22Rv1 (cell line): ENCODE measurements around the gene WHRN.

Experiments
- H3K27ac ChIP-seq: fragments of 450-650 bp; 2 replicates; pipeline ENCODE4 v1.5.1; 2017
- ZFX ChIP-seq: fragments of 450-650 bp; IDR thresholded peaks from 2 replicates; pipeline ENCODE4 v1.6.1; 2017; ENCODE audit warnings: antibody characterized with exemption, borderline replicate concordance
- TF ChIP-seq, protein P1 (sequence below): fragments of 450-650 bp; IDR thresholded peaks from 2 replicates; pipeline ENCODE4 v1.5.1; 2017; ENCODE audit warnings: mild to moderate bottlenecking

WHRN gene

DNA sequence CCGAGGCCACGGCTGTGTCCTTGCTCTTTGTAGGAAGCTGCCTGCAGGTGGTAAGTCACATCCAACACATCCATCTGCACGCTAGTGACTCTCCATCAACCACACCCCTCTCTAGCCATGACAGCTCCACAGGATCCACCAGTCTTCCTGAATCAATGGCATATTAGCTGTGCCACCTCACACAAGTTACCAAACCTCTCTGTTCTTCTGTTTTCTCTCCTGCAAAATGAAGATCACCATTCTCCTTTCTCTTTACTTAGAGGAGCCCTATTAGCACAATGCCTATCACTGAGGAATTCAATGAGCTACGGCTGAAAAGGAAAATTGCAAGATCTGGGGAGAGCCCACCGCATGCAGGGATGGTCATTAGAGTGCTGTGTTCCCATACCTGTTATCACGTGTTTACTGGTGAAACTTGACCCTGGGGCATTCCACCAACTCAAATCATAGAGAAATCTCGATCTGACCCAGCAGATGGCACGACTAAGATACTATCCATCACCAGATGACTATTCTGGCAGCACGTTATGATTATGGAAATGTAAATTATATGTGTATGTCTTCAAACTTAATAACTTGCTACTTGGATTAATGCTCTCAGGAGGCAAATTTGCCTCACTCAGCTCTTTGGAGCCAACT is 20.9 kb downstream of the WHRN start:
- H3K27ac ChIP-seq, result no peak overlapping the region
- TF ChIP-seq, protein P1, sequence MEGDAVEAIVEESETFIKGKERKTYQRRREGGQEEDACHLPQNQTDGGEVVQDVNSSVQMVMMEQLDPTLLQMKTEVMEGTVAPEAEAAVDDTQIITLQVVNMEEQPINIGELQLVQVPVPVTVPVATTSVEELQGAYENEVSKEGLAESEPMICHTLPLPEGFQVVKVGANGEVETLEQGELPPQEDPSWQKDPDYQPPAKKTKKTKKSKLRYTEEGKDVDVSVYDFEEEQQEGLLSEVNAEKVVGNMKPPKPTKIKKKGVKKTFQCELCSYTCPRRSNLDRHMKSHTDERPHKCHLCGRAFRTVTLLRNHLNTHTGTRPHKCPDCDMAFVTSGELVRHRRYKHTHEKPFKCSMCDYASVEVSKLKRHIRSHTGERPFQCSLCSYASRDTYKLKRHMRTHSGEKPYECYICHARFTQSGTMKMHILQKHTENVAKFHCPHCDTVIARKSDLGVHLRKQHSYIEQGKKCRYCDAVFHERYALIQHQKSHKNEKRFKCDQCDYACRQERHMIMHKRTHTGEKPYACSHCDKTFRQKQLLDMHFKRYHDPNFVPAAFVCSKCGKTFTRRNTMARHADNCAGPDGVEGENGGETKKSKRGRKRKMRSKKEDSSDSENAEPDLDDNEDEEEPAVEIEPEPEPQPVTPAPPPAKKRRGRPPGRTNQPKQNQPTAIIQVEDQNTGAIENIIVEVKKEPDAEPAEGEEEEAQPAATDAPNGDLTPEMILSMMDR, result no peak

DNA sequence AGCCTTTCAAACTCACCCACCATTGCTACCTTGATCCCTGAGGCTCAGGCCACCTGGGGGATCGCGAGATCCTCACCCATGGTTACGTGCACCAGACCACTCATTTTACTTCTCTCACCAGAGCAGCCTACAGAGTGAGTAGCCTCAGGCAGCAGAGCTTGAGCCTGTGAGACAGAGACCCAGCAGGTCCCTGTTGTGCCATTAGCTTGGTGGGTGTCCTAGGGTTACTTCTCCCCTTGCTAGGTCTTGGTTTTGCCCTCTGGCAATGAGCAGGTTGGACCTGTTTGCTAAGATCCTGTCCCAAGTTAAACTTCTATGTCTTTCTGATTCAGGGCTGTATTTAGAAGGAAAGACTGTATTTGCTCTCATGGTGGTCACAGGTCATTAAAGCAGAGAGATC is 21.8 kb downstream of the WHRN start:
- TF ChIP-seq, protein P1, result no peak
- no peak for TF ChIP-seq ZFX
- no peak overlapping the region for H3K27ac ChIP-seq

DNA sequence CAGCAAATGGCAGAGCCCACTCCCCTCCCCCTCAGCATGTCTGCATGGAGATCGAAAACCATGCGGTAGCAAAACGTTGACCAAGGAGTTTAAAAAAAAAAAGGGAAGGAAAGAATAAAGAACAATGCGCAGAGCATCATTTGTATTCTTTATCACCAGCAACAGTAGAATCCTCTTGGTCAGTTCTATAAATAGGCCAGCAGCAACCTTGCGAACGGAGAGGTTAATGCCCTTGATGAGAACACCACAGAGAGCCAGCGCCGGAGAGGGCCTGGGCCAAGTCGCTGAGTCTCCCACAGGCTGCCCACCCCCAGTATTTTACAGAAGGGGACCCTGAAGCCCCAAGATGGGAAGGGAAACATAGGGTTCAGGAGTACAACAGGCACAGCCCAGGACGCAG is 22.7 kb downstream of the WHRN start:
- no peak for TF ChIP-seq ZFX
- TF ChIP-seq, protein P1, result no peak
- H3K27ac ChIP-seq, result no peak overlapping the region

DNA sequence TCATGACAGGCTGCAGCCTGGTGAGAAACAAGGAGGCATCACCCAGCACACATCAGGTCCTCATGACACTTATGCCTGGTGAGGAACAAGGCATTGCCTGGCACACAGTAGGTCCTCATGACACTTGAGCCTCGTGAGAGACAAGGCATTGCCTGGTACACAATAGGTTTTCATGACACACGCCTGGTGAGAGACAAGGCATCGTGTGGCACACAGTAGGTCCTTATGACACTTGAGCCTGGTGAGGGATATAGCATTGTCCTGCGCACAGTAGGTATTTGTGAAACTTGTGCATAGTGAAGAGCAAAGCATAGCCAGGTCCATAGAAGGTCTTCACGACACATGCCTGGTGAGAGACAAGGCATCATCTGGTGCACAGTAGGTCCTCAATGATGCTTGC is 23.5 kb downstream of the WHRN start:
- TF ChIP-seq ZFX, result no peak
- TF ChIP-seq, protein P1, result no peak
- H3K27ac ChIP-seq, result no peak overlapping the region

DNA sequence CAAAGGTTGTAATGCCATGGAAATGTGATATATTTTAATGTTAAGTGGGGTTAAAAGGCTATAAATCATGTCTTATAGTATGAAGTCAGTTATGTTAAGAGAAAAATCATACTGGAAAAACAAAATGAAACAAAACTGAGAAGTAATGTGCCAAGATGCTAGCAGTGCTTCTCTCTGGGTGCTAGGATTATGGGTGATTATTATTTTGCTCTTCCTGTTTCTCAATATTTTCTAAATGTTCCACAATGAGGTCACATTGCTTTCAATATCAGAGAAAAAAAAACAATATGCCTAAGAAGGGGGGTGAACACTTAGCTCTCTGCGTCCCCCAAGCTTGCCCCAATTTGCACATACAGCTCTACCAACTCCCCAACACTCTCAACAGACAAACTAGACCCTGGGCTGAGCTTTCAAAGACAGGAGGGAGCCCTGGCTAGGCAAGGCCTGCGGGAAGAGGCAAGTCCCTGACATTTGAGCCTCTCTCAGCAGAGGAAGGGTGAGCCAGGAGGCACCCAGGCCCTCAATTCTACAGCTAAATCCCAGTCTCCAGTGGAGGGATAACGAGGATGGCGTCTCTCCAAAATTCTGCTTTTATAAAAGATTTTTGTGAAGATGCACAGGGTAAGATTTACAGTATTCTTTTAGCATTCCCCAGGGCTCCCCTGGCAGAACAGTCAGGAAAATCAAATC is 24.4 kb downstream of the WHRN start:
- TF ChIP-seq, protein P1, result no peak
- no peak for TF ChIP-seq ZFX
- no peak overlapping the region for H3K27ac ChIP-seq

DNA sequence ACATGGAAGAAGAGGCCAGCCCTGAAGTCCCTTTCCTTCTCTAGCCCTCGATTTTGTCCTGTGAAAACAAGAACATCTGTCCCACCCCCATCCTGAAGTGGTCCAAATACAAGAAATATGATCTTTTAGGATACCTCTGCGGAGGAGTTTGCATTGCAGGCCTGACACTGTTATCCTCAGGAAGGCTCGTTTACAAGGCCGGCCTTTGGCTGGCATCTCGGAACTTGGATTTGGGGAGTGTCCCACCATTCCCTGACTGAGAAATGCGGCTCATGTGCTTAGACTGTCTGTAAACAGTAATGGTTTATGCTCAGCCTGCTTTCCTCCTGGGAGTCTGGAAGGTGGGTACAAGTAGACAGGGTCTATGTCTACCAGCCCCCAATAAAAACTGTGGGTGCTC is 26.4 kb downstream of the WHRN start:
- TF ChIP-seq, protein P1, result no peak

DNA sequence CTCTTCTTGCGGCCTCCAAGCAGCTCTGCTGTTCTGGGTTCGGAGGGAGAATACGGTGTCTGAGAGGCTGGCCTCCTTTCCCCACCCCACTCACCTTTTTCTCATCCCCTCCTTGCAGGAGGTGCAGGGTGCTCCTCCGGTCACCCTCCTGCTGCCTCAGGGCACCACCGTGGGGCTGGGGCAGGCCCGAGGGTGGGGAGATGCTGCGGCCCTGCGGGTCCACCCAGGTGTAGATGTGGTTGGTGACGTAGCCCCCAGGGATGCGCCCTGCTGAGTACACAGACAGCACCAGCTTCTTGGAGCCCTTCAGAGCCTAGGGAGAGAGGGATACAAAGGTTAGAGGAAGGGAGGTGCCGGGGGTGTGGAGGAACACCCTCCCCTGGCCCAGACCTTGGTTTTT is 26.8 kb downstream of the WHRN start:
- H3K27ac ChIP-seq, result no peak overlapping the region
- TF ChIP-seq ZFX, result no peak
- TF ChIP-seq, protein P1, result no peak

More for the DNA sequence above, 26.4 kb downstream of the WHRN start:
- H3K27ac ChIP-seq, result no peak overlapping the region
